GM21381 (cell line): ENCODE data around the gene GAS7.

ENCODE experiments used
- ATAC-seq: cut with Tn5 transposase; IDR thresholded peaks from one replicate; pipeline ENCODE4 v1.9.1; 2021; ENCODE audit warnings: mild to moderate bottlenecking, moderate library complexity; ENCODE audit not compliant: unreplicated experiment

Gene GAS7

GRCh38 chr17:10172241-10172741 lies 26.1 kb downstream of the GAS7 start:
- peak; percentile 68 for ATAC-seq

- ATAC-seq = peak; percentile 24
Observed at GRCh38 chr17:10171581-10171981, 26.8 kb downstream of the GAS7 start.

GRCh38 chr17:10171122-10171571 lies 27.3 kb downstream of the GAS7 start:
- no peak for ATAC-seq

DNA sequence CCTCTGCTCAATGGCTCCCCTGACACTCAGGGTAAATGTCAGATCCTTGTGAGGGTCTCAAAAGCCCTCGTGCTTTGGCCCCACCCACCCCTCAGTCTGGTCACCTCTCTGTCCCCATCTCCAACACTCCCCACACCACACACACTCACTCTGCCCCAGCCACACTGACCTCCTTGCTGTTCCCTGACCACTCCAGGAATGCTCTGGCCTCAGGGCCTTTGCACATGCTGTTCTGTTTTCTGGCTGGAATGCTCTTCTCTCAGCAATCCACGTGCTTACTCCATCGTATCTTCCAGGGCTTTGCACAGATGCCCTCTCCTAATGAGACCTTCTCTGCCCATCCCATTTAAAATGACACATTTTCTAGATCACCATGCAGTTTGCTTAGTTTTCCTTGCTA lies 28.2 kb downstream of the GAS7 start:
- no peak for ATAC-seq

GRCh38 chr17:10169290-10169689 lies 29.1 kb downstream of the GAS7 start:
- no peak for ATAC-seq

DNA sequence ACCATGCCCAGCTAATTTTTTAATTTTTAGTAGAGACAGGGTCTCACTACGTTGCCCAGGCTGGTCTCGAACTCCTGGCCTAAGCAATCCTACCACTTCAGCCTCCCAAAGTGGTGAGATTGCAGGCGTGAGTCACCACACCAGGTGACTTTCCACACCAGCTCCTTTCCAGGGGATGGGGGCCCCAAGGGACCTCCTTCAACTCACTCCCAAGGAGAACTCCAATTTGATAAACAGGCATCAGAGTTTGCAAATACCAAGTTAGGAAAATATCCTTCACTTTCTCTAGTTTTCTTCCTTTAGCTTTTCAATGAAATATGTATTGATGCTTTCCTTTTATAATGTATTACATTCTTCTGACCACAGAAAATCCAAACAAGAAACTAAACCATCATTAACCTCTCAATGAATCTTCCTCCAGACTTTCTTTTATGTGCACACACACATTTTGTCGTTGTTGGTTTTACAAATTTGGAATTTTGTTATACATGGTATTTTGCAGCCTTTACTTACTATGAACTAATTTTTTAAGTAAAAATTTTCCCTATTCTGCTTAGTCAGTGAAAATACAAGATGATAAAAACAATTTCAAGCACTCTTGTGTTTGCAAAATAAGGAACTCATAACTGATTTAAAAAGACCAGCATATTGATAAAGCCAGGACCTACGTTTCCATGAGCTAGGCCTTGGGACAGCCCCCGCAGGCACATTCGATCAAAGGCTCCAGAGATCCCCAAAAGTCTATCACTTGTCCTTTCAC lies 32.0 kb downstream of the GAS7 start:
- no peak for ATAC-seq

DNA sequence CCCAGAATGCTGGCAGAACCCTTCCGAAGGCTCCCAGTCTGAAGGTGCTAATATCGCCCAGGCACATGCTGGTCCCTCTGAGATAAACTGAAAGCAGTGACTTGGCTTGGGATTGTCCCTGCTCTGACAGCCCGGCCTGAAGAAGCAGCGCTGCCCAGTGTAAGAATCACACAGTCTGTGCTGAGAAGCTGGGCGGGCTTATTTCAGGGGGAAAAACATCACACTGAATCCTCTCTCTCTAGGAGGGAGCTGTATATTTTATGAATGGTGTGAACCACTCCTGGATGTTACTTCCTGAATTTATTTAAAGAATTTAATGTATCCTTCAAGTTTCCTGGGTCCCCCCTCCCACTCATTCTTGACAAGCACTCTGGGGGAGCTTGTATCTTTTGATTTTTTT lies 36.3 kb downstream of the GAS7 start:
- ATAC-seq = no peak

DNA sequence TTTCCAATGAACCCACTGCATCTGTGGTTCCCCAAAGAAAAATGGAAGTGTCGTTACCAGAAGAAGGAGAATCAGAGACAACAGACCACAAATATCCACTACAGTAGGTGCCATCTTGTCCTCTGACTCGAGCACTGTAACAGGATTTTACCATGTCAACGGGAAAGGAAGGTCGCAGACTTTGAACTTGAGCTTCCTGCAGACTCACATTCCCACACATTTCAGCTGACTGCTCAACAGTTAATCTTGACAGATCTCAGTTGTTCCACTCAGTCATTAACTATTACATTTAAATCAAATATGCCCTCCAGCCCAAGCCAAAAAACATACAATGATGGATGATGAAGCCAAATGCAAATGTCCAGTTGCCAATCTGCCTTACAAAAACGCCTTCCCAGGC lies 37.0 kb downstream of the GAS7 start:
- ATAC-seq = no peak

DNA sequence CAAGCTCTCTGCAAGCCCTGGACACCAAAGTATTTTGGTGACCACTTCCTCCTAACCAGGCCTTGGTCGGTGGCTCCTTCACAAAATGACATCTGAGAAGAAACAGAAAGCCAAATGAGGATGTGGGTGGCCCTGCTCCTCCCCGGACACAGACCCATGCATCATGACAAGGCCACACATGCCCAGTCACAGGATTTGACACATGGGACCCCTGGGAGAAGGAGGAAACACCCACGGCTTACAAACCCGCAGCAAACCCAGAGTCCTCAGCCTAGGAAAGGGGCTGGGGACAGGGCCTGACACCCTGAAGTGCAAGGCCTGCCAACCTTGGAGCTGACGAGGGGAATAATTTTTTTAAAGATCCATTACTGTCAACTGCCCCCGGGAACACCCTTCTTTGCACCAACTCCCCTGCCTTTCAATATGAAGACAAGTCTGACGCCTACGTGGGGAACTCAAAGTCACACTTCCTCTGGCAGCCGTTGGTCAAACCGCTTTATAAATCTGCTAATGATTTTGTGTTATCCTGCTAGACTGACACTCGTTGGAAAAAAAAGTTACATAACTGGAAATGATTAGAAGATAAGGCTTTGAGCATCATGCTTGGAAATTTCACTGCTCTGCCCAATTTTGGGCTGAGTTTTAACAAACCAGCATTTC lies 41.3 kb downstream of the GAS7 start:
- peak; percentile 71 for ATAC-seq

- no peak for ATAC-seq
Observed at GRCh38 chr17:10156599-10156947, 41.8 kb downstream of the GAS7 start.

GRCh38 chr17:10156077-10156435 lies 42.4 kb downstream of the GAS7 start:
- no peak for ATAC-seq

- no peak for ATAC-seq
Observed at GRCh38 chr17:10155371-10156076, 42.9 kb downstream of the GAS7 start.

GRCh38 chr17:10151667-10152496 lies 46.5 kb downstream of the GAS7 start:
- ATAC-seq = peak; percentile 41

- peak; percentile 47 for ATAC-seq
Observed at GRCh38 chr17:10149573-10150399, 48.6 kb downstream of the GAS7 start.

DNA sequence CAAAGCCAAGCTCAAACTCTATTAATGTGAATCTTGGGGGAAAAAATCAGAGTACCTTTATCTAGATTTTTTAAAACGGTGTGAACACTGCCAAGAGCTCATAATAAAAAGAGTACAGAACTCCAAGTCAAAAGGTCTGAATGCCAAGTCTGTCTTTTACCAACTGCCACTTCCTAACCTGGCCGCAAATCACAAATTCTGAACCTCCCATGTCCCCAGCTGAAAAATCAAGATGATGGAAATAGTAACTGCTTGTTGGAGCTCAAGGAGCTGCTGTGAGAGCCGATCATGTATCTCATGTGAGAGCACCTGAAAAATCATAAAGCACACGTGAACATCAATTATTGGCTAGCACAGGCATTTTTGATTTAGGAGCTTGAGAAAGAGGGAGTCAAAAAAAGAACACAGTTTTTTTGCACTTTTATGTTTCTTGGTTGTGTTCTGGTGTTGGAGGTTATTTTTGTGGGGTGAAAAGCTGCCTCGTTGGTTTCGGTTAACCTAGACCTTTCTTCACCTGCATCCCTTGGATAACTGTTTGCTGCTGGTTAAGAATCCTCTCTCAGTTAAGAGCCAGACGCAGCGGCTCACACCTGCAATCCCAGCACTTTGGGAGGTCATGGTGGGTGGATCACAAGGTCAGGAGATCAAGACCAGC lies 50.5 kb downstream of the GAS7 start:
- ATAC-seq = no peak

GRCh38 chr17:10147040-10147439 lies 51.4 kb downstream of the GAS7 start:
- no peak for ATAC-seq

GRCh38 chr17:10144982-10145381 lies 53.4 kb downstream of the GAS7 start:
- ATAC-seq = no peak

DNA sequence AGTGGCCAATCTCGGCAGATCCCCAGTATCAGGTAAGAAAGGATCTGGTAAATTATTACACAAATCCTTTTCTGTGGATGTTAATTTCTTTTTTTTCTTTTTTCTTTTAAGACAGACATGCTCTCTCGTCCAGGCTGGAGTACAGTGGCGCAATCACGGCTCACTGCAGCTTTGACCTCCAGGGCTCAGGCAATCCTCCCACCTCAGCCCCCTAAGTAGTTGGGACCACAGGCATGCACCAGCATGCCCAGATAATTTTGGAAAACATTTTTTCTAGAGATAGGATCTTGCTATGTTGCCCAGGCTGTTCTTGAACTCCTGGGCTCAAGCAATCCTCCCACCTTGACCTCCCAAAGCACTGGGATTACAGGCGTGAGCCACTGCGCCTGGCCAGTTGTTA lies 54.0 kb downstream of the GAS7 start:
- ATAC-seq = no peak

GRCh38 chr17:10141436-10141835 lies 57.0 kb downstream of the GAS7 start:
- ATAC-seq = no peak

GRCh38 chr17:10139577-10139976 lies 58.8 kb downstream of the GAS7 start:
- no peak for ATAC-seq
